Measurements from ENCODE around the gene FOXO3.

DNA sequence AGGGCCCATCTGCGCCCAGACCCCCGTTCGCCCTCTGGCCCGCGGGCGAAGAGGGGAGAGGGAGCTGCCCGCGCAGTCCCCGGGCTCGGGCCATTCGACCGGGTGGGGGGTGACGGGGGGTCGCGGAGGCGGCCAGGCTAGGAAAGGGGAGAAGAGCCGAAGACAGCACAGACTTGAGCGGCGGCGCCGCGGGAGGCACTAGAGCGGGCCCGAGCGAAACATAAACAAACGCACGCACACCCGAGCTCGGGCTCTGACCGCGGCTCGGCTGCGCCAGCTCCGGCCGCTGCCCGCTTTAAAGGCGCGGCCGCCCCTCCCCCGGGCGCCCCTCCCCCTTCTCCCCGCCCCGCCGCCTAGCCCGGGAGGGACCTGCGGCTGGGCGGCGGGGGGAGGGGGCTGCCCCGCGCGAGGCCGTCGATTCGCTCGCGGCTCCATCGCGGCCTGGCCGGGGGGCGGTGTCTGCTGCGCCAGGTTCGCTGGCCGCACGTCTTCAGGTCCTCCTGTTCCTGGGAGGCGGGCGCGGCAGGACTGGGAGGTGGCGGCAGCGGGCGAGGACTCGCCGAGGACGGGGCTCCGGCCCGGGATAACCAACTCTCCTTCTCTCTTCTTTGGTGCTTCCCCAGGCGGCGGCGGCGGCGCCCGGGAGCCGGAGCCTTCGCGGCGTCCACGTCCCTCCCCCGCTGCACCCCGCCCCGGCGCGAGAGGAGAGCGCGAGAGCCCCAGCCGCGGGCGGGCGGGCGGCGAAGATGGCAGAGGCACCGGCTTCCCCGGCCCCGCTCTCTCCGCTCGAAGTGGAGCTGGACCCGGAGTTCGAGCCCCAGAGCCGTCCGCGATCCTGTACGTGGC, at the start of gene FOXO3:
- TF ChIP-seq, protein P1, sequence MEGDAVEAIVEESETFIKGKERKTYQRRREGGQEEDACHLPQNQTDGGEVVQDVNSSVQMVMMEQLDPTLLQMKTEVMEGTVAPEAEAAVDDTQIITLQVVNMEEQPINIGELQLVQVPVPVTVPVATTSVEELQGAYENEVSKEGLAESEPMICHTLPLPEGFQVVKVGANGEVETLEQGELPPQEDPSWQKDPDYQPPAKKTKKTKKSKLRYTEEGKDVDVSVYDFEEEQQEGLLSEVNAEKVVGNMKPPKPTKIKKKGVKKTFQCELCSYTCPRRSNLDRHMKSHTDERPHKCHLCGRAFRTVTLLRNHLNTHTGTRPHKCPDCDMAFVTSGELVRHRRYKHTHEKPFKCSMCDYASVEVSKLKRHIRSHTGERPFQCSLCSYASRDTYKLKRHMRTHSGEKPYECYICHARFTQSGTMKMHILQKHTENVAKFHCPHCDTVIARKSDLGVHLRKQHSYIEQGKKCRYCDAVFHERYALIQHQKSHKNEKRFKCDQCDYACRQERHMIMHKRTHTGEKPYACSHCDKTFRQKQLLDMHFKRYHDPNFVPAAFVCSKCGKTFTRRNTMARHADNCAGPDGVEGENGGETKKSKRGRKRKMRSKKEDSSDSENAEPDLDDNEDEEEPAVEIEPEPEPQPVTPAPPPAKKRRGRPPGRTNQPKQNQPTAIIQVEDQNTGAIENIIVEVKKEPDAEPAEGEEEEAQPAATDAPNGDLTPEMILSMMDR (IDR thresholded peaks at IDR 0.05) = peak in 2 of 6 experiments; percentile 2 to 5
- peak; percentile 81 to 86 for TF ChIP-seq POLR2A (IDR thresholded peaks at IDR 0.05)
